Activated CD4-positive, alpha-beta T cell treated with anti-CD3 and anti-CD28 coated beads, Interleukin-10, Interleukin-2, amounts not matched to agents 100 ng/mL and 50 ng/mL, durations not matched to agents 16 hours and 8 hours (primary cell): ENCODE results near the gene RIC8A.
"Not testable (repeated sequence)": the region's sequence is repeated elsewhere in the genome, so short reads cannot be mapped to it uniquely, and the experiment has no call there.

Source experiments
- DNase-seq: peaks from one replicate; pipeline ENCODE4 v3.0.0-alpha.2; 2020

Gene RIC8A

DNA sequence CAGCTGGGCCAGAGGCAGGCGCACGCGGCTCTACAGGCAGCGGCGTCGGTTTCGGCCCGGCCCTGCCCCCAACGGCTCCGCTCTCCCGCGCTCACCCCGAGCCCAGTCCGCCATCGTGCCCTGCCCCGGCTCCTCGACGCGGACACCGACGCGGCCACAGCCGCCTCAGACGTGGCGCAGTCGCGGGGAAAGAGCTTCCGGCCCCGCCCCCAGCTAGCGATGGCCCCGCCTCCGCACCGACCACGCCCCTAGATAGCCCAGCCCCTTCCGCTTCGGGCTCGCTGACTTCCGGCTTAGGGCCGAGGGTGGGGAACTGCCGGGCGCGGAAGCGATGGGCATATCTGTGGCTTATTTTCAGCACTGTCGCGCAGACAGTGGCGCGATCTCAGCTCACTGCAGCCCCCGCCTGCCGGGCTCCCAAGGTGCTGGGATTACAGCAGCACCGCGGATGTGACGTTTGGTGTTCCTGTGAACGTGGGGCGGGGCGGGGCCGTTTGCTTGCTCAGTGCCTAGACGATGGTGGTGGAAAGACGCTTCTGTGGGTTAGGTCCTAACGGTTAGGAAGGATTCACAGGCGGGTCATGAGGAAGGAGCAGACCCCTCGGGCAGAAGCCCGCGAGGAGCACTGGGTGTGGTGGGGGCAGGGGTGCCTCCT is at the start of gene RIC8A, which contains the start of gene BET1L:
TSS of gene RIC8A (plus strand) at position 501 of the 655 bp plus-strand sequence. CDS start 1,147 bp downstream, outside the sequence.
TSS of gene BET1L (minus strand) at position 192 of the 655 bp plus-strand sequence. CDS start at position 114, 78 bp downstream.
- DNase-seq = peak; percentile 99

DNA sequence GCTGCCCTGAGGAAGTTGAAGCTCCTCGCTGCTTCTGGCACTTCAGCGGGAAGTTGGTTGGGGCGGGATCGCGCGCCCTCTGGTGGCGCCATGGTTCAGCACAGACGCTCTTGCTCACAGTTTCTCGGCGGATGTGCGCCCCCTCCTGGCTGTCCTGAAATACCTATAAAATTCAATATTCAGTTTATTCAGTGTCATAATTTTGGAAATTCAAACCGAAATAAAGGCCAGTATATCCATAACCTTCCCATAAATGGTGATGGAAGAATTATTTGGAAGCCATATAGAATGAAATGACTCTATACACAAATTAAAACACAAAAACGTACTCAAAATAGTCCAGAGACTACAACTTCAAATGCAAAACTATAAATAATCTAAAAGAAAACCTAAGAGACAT is 27.3 kb upstream of the RIC8A start:
- DNase-seq = not testable (repeated sequence)

DNA sequence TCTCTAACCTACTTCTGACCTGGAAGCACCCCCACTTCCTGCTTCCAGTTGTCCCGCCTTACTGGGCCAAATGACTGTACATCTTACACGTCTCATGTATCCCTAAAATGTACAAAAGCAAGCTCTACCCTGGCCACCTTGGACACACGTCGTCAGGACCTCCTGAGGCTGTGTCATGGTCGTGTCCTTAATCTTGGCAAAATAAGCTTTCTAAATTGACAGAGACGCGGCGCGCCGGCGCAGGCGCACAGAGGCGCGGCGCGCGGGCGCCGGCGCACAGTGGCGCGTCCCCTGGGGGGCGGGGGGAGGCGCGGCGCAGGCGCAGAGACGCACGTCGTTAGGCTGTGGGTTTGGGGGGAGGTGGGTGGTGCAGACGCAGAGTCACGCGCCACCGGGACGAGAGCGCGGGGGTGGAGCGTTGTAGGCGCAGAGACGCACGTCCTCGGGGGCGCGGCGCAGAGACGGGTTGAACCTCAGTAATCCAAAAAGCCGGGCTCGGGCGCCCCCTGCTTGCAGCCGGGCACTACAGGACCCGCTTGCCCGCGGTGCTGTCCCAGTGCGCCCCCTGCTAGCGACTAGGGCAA is 18.2 kb upstream of the RIC8A start:
- DNase-seq = not testable (repeated sequence)

DNA sequence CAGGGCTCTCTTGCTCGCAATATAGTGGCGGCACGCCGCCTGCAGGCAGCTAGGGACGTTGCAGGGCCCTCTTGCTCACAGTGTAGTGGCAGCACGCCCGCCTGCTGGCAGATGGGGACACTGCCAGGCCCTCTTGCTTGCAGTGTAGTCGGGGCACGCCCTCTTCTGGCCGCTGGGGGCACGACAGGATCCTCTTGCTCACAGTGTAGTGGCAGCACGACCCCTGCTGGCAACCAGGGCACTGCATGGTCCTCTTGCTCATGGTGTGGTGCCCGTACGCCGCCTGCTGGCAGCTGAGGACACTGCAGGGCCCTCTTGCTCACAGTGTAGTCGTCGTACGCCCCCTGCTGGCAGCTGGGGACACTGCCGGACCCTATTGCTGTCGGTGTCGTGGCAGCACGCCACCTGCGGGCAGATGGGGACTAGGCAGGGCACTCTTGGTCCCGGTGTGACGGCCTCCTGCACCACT is 17.6 kb upstream of the RIC8A start:
- DNase-seq = peak; percentile 50

DNA sequence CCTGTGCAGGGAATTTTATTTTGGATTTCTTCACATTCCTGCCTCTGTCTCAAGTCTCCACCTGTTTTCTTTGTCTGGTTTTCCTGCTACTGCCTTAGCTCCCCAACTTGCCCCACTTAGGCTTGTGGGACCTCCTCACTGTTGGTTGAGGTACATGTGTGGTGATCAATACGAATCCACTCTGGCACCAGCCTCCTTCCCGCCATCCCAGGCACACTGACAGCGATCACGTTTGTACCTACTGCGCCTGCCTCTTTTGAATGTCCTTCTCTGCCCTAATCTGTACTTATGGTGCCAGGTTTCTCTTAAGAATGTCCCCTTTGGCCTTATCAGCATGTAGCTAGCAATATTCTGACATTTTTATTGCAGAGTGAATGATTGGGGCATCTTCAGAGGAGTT is 17.0 kb upstream of the RIC8A start:
- not testable (repeated sequence) for DNase-seq

DNA sequence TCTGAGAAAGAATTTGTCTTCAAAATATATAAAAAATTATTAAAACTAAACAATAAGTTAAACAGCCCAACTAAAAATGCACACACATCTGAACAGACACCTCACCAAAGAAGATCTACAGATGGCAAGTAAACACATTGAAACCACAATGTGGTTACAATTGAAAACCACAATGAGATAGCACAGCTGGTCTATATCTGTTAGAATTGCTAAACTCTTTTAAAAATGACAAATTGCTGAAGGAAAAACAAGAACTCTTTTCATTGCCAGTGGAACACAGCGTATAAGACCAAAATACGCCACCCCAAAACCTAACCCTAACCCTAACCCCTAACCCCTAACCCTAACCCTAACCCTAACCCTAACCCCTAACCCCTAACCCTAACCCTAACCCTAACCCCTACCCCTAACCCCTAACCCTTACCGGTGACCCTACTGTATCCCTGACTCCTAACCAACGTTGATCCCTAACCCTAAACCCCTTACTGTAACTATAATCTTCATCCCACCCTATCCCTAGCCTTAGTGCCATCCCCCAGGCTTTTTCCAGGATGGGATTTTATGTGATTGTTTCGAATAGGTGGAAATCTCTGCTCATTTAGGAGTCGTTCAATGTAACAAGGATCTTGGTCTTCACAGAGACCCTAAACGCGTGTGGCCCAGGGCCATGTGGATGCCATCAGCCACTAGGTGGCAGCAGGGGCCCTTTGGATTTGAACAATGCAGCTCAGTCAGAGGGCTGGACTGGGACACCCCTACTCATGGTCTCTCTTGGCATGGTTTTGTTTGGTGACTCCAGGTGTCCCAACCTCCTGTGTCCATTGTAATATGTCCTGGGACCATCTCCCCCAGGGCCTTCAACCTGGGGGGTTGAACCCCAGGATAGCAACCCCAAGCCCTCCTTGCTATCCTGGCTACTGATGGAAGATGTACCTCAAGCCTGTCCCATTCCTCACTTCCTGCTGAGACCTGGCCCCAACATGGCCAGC is 15.7 kb upstream of the RIC8A start:
- peak; percentile 58 for DNase-seq

DNA sequence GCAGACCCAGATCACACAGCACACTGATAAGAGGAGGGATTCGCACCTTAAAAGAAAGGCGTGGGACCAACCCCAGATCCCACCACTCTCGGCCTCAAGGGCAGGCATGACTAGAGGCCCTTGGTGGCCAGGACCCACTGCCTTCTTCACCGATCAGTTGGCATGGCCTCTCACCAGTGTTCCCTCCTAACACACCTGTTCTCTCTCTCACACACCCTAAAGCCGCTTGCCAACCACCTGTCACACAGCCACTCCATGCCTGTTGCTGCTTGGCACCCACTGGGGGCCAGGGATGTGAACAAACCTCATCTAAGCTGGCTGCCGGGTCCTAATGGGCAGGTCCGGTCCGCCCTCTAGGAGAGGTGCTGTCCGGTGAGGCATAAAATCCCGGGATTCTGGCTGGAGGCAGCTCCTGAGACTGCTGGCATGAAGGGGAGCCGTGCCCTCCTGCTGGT is 14.8 kb upstream of the RIC8A start, which contains the start of gene SCGB1C1:
TSS of gene SCGB1C1 (plus strand) at position 405 of the 455 bp plus-strand sequence. CDS start at position 427, 22 bp downstream.
- not testable (repeated sequence) for DNase-seq

DNA sequence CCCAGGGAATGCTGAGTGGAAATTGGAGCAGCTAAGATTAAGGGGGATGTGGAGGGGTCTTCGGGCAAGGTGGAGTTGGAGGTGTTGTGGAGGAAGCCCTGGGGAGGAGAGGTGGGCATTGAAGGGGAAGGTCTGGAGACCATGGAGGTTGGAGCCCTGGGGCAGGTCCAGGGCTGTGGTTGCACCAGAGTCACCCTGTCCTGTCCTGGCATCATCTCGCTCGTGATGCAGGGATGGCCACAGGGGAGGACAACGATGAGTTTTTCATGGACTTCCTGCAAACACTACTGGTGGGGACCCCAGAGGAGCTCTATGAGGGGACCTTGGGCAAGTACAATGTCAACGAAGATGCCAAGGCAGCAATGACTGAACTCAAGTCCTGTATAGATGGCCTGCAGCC is 14.0 kb upstream of the RIC8A start:
- not testable (repeated sequence) for DNase-seq

DNA sequence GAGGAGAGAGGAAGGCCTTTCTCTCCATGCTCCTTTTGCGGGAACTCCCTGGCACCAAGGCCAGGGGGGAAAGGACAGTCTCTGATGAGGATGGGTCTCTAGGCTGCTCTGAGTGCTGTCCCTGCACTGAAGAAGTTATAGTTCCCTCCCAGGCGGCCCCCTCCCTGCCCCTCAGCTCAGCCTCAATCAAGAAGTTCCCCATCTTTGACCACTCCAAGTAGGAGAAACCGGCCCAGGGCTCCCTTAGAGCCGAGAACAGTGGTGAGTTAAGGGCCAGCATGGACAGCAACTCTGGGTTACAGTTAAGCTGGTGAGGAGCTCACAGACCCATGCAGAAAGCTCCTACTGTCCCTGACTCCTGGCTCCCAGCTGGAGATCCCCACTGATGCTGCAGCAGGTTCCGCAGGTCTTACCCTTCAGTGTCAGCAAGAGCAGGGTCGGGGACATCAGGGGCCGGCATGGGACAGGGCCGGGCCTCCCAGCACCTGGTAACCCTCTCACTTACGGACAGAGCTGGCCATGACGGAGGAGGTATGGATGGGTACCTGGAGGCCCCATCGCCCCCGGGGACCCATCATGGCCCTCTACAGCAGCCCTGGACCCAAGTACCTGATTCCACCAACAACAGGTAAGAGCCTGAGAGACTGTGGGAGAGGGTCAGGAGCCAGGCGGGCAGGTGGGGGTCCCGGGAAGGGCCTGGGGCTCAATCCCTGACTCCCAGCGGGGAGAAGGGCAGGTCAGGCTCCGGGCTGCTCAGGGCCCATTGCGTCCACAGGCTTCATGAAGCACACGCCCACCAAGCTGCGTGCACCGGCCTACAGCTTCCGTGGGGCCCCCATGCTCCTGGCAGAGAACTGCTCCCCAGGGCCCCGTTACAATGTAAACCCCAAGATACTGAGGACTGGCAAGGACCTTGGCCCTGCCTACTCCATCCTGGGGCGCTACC is 10.4 kb upstream of the RIC8A start:
- no peak for DNase-seq

DNA sequence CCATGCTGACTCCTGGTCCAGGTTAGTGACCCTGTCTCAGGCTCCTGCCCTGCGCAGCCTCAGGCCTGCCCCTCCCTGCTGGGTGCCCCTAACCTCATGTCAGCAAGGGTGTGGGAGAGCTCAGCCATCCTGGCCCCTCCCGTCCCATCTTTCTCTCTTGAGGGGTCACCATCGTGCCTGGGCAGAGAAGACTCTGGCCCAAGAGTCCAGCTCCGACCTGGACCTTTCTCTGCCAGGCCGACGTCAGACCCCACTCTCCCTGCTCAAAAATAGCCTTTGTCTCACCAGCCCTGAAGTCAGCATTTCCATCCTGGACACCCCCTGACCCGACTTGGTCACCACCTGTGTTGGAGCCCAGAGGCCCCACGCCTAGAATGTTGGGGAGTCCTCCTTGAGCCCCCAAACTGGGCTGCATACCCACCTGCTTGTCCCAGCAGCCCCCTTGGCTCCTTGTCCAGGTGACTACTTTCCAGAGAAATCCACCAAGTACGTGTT is 9.7 kb upstream of the RIC8A start:
- no peak for DNase-seq

DNA sequence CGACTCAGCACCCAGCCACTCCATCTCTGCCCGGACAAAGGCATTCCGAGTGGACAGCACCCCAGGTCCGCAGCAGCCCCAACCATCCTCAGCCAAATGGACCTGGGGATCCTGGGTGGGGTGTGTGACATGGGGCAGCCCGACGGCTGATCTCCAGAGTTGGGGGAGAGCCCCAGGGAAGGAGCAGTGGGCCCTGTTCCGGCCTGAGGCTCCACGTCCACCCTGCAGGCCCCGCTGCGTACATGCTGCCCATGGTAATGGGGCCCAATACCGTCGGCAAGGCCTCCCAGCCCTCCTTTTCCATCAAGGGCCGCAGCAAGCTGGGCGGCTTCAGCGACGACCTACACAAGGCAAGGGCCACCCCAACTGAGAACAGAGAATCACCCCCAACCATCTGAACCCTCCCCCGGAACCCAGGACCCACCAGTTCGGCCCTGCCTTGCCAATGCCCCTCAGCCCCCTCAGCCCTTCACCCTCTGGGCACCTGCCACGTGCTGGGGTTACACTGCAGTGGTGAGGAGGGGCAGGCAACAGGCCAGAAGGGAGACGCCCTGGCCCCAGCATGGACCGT is 9.2 kb upstream of the RIC8A start:
- DNase-seq = no peak

DNA sequence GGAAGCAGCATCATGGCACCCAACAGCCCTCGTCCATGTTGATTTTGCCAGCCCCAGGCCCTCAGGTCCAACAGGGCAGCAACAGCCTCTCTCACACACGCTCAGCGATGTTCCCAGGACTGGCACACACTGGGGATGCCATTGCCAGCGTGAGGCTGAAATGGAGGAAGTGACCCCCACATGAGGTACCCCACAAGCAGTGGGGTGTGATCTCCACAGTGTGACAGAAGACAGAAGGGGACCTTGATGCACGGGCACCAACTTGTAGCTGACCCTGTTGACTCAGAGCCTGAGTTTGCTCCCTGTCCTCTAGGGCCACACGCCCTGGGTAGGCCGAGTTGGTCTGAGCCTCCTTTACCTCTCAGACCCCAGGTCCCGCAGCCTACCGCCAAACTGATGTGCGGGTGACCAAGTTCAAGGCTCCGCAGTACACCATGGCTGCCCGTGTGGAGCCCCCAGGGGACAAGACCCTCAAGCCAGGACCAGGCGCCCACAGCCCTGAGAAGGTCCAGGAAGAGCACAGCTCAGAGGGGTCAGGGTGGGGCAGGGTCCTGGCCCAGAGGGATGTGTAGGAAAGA is 8.4 kb upstream of the RIC8A start:
- no peak for DNase-seq

DNA sequence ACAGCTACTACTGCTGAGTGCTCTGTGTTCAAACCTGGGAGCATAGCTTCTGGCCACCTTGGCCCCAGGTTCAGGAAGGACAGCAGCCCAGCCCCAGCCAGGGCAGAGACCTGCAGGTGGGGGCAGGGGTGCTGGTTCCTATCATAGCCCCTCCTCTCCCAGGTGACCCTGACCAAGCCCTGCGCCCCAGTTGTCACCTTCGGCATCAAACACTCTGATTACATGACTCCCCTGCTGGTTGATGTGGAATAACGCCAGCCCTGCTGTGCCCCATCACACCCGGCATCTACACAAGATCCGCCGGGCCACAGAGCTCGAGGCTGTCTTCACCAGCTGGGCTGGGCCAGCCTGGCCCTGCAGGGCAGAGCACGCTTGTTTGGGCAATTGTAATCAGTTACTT is 7.7 kb upstream of the RIC8A start:
- DNase-seq = no peak

DNA sequence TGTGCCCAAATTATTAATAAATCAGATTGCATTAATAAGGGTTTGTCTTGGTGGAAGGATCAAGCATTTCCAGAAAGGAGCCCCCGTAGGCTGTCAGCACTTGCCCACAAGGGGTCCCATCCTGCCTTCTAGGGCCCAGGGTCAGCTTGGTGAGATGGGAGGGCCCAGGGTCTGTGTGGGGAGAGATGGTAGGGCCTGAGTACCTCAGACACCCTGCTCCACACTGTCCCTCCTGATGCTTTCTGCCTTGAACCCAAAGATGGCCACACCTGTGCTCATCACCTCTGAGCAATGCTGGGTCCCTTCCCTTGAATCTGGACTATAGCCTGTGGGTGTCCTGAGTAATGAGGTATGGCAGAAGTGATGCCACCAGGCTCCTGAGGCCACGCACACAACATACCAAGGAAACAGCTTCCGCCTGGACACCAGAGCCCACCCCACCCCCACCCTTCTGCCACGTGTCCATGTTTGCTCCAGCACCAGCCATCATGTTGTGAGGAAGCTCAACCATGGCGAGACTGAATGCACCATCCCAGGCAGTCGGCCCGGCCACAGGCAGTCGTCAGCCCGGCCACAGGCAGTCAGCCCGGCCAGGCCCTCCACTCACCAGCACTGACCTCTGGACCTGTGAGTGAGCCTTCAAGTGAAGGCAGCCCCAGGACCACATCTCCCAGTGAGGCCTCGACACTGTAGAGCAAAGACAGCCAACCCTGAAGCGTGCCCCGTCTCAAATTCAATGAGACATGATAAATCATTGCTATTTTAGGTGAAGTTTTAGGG is 7.1 kb upstream of the RIC8A start:
- no peak for DNase-seq

DNA sequence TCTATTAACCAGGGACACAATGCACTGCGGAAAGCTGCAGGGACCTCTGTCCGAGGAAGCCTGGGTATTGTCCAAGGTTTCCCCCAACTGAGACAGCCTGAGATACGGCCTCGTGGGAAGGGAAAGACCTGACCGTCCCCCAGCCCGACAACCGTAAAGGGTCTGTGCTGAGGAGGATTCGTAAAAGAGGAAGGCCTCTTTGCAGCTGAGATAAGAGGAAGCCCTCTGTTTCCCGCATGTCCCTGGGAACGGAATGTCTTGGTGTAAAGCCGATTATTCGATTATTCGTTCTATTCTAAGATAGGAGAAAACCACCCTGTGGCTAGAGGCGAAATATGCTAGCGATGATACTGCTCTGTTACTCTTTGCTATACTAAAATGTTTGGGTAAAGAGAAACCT is 5.5 kb upstream of the RIC8A start:
- no peak for DNase-seq

DNA sequence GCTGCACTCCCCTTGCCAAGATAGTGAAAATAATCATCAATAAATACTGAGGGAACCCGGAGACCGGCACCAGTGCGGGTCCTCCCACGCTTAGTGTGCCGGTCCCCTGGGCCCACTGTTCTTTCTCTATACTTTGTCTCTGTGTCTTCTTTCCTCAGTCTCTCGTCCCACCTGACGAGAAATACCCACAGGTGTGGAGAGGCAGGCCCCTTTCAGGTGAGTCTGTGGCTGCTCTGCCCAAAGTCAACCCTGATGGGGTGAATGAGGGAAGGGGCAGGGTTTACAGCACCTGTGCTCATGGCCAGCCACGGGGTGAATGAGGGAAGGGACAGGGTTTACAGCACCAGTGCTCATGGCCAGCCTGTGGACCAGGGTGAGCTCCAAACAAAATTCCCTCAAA is 5.0 kb upstream of the RIC8A start:
- no peak for DNase-seq

DNA sequence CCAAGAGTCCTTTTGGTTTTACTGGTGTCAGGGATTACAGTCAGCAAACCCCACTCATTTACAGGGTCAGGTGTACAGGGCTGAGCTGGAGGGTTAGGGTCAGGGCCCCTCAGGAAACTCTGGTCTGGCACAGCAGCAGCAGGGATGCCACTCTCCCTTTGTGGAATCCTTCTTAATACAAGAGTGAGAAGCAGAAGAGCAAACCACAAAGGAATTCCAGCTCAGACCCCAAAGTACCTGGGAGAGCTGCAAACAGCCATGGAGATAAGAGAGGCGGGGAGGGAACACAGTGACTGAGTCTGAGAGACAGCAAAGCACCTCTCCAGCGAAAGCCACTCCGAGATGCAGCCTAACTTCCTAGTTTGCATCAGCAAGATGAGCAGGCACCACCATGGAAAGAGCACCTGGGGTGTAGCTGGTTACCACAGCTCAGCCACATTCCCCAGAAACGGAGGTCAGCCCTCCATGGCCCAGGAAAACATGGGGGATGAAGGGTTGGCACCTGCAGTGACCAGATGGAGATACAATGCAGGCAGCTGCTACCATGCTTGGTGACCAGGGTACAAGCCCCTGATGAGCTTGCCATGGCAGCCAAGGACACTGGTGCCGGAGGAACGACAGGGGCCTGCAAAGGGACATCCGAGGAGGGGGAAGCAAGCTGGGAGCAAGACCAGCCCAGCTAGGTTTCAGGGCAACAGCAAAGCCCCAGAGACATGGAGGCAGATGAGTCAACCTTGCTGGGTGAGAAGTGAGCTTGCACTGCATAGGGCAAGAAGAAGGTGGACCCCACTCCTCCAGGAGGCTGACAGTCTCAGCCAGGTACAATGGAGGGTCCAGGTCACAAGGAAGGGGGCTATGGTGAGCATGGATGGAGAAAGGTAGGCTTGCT is 4.2 kb upstream of the RIC8A start:
- DNase-seq = no peak

DNA sequence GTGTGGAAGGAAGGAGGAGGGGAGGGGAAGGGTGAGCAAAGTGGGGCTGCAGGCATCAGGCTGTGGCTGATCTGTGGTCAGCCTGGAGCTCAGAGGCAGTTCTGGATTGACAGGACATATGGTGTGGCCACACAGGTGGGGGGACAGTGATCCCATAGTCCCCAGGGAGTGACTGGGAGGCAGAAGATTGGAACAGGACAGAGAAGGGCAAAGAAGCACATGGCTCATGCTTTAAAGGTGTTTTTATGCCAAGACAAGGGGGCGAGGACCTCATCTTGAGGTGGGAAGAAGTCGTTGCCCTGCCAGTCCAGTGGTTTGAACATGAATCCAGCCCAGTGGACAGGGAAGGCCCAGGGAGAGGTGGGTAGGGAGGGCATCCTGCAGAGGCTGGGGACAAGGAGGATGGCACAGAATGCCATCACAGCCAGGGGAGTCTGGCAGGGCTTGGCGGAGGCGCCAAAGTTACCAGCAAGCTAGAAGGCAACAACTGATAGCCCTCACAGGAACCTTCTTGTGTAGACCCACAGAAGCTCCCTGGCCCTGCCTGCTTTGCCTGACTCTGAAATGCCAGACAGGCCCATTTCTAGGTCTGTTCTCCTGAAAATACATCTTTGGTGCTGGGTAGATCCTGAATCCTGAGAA is 3.4 kb upstream of the RIC8A start:
- no peak for DNase-seq
